H9 (cell line): Measurements from ENCODE around the gene TSPO2. TPM values are rescaled to one million over a fixed set of nuclear protein-coding genes. Genes with fewer than 3 reads are reported as not detected.

ENCODE experiments used
- DNase-seq: peaks from one replicate; pipeline ENCODE4 v3.0.0-alpha.2; 2017
- H2AFZ ChIP-seq: one replicate; pipeline ENCODE4 v1.6.1; 2013; ENCODE audit warnings: mild to moderate bottlenecking, low read length, control low read depth, moderate library complexity
- H2AK5ac ChIP-seq: 2 replicates; pipeline ENCODE4 v1.6.1; 2013; ENCODE audit warnings: low read length, control low read depth, mixed read lengths; ENCODE audit not compliant: insufficient read length
- H2BK120ac ChIP-seq: one replicate; pipeline ENCODE4 v1.6.1; 2013; ENCODE audit warnings: low read depth, mild to moderate bottlenecking, low read length, control low read depth, inconsistent platforms; ENCODE audit not compliant: poor library complexity, severe bottlenecking
- H2BK12ac ChIP-seq: 2 replicates; pipeline ENCODE4 v1.6.1; 2013; ENCODE audit warnings: low read length, control low read depth, mixed read lengths, low read depth; ENCODE audit not compliant: insufficient read length
- H2BK15ac ChIP-seq: 2 replicates; pipeline ENCODE4 v1.6.1; 2013; ENCODE audit warnings: low read depth, low read length, control low read depth
- H2BK20ac ChIP-seq: one replicate; pipeline ENCODE4 v1.6.1; 2013; ENCODE audit warnings: low read depth, mild to moderate bottlenecking, low read length, control low read depth, inconsistent platforms; ENCODE audit not compliant: poor library complexity, severe bottlenecking
- H2BK5ac ChIP-seq: 2 replicates; pipeline ENCODE4 v1.6.1; 2013; ENCODE audit warnings: low read length, control low read depth, mixed read lengths; ENCODE audit not compliant: insufficient read length
- H3K14ac ChIP-seq: 2 replicates; pipeline ENCODE4 v1.6.1; 2013; ENCODE audit warnings: low read length, control low read depth; ENCODE audit not compliant: insufficient read depth
- H3K18ac ChIP-seq: 2 replicates; pipeline ENCODE4 v1.6.1; 2013; ENCODE audit warnings: low read depth, mild to moderate bottlenecking, mixed read lengths, low read length, control low read depth; ENCODE audit not compliant: insufficient read length
- H3K23ac ChIP-seq: 2 replicates; pipeline ENCODE4 v1.6.1; 2013; ENCODE audit warnings: low read length, control low read depth, mixed read lengths, low read depth; ENCODE audit not compliant: insufficient read length
- H3K23me2 ChIP-seq: 2 replicates; pipeline ENCODE4 v1.6.1; 2013; ENCODE audit warnings: low read depth, mild to moderate bottlenecking, mixed read lengths, low read length, control low read depth; ENCODE audit not compliant: insufficient read length, poor library complexity, severe bottlenecking
- H3K27ac ChIP-seq: 2 replicates; pipeline ENCODE4 v1.5.1; 2013; ENCODE audit warnings: low read length, control low read depth, mixed read lengths, low read depth; ENCODE audit not compliant: insufficient read length
- H3K27me3 ChIP-seq: 2 replicates; pipeline ENCODE4 v1.6.1; 2013; ENCODE audit warnings: low read length, control low read depth, inconsistent platforms; ENCODE audit not compliant: insufficient read depth
- H3K4ac ChIP-seq: 2 replicates; pipeline ENCODE4 v1.6.1; 2013; ENCODE audit warnings: low read depth, mild to moderate bottlenecking, control low read depth, inconsistent platforms, low read length, moderate library complexity
- H3K4me1 ChIP-seq: 2 replicates; pipeline ENCODE4 v1.6.1; 2013; ENCODE audit warnings: low read length, control low read depth, inconsistent platforms; ENCODE audit not compliant: insufficient read depth
- H3K4me2 ChIP-seq: 2 replicates; pipeline ENCODE4 v1.6.1; 2013; ENCODE audit warnings: low read length, control low read depth, mixed read lengths; ENCODE audit not compliant: insufficient read length, insufficient read depth
- H3K56ac ChIP-seq: 2 replicates; pipeline ENCODE4 v1.6.1; 2013; ENCODE audit warnings: low read depth, mild to moderate bottlenecking, mixed read lengths, low read length, control low read depth; ENCODE audit not compliant: insufficient read length
- H3K79me1 ChIP-seq: 2 replicates; pipeline ENCODE4 v1.6.1; 2013; ENCODE audit warnings: low read depth, mild to moderate bottlenecking, moderate library complexity, low read length, control low read depth, inconsistent platforms; ENCODE audit not compliant: insufficient read depth, poor library complexity, severe bottlenecking
- H3K79me2 ChIP-seq: 2 replicates; pipeline ENCODE4 v1.6.1; 2013; ENCODE audit warnings: low read length, control low read depth, inconsistent platforms; ENCODE audit not compliant: insufficient read depth
- H3K9ac ChIP-seq: 2 replicates; pipeline ENCODE4 v1.6.1; 2013; ENCODE audit warnings: low read length, control low read depth, mixed read lengths; ENCODE audit not compliant: insufficient read length; ENCODE audit errors: extremely low read depth
- H3K9me3 ChIP-seq: one replicate; pipeline ENCODE4 v1.6.1; 2013; ENCODE audit warnings: low read depth, low read length, inconsistent platforms; ENCODE audit not compliant: control insufficient read depth
- H3T11ph ChIP-seq: one replicate; pipeline ENCODE4 v1.6.1; 2013; ENCODE audit warnings: mild to moderate bottlenecking, low read length, control low read depth, inconsistent platforms
- H4K20me1 ChIP-seq: one replicate; pipeline ENCODE4 v1.6.1; 2013; ENCODE audit not compliant: control insufficient read depth, insufficient read length, insufficient read depth
- H4K5ac ChIP-seq: 2 replicates; pipeline ENCODE4 v1.6.1; 2013; ENCODE audit warnings: low read depth, mild to moderate bottlenecking, mixed read lengths, low read length, control low read depth; ENCODE audit not compliant: insufficient read length
- H4K8ac ChIP-seq: replicated peaks from 2 replicates; pipeline ENCODE4 v1.6.1; 2013; ENCODE audit warnings: low read length, control low read depth, mixed read lengths, low read depth; ENCODE audit not compliant: insufficient read length
- H4K91ac ChIP-seq: 2 replicates; pipeline ENCODE4 v1.6.1; 2013; ENCODE audit warnings: low read depth, mild to moderate bottlenecking, moderate library complexity, mixed read lengths, low read length, control low read depth; ENCODE audit not compliant: insufficient read length
- H3K27ac Mint-ChIP-seq, 3 experiments: 2 replicates in 2 of 3; 3 replicates in 1 of 3; pipeline ENCODE4 v1.8.0; 2020 to 2021; ENCODE audit warnings: mixed read lengths in 3 of 3, mild to moderate bottlenecking in 1 of 3, moderate library complexity in 1 of 3
- H3K27me3 Mint-ChIP-seq: 2 replicates; pipeline ENCODE4 v1.8.0; 2021; ENCODE audit warnings: low read depth, mild to moderate bottlenecking, moderate library complexity, mixed read lengths
- H3K36me3 Mint-ChIP-seq, 3 experiments: 2 replicates in 2 of 3; 3 replicates in 1 of 3; pipeline ENCODE4 v1.8.0; 2020 to 2021; ENCODE audit warnings: low read depth in 3 of 3, mixed read lengths in 3 of 3; ENCODE audit not compliant: insufficient read depth in 1 of 3
- H3K4me1 Mint-ChIP-seq, 2 experiments: 2 replicates each; pipeline ENCODE4 v1.8.0; 2020; ENCODE audit warnings: mixed read lengths in 2 of 2
- H3K4me3 Mint-ChIP-seq, 2 experiments: 2 replicates in 1 of 2; 3 replicates in 1 of 2; pipeline ENCODE4 v1.8.0; 2020 to 2021; ENCODE audit warnings: mild to moderate bottlenecking in 2 of 2, mixed read lengths in 2 of 2, moderate library complexity in 1 of 2
- H3K9me3 Mint-ChIP-seq, 2 experiments: 2 replicates in 1 of 2; 3 replicates in 1 of 2; pipeline ENCODE4 v1.8.0; 2020; ENCODE audit warnings: mild to moderate bottlenecking in 2 of 2, mixed read lengths in 2 of 2, moderate library complexity in 1 of 2
- CTCF ChIP-seq: fragments of 200-600 bp; sonication (generic); conservative IDR thresholded peaks from 3 replicates; pipeline ENCODE4 v1.8.0; 2021; ENCODE audit warnings: antibody characterized with exemption, mild to moderate bottlenecking
- total RNA-seq: library from RNA; stranded (reverse); gene quantifications from 2 replicates; pipeline ENCODE4 v1.2.1, GENCODE V29; 2021

TSPO2 gene
- total RNA-seq, 1 experiment from 2014 or later = not detected

- no peaks in the 10 kb centered on the region for H3K4me1 ChIP-seq
- no peaks in the 10 kb centered on the region for H3K27me3 ChIP-seq
- H3K9me3 ChIP-seq = no peaks in the 10 kb centered on the region
- H4K20me1 ChIP-seq = peaks cover 2% of the 10 kb centered on the region
- no peak overlapping the region for H3K27ac ChIP-seq
- H3K4ac ChIP-seq = no peak overlapping the region
- no peak overlapping the region for H2AFZ ChIP-seq
- H2AK5ac ChIP-seq = no peak overlapping the region
- H3T11ph ChIP-seq = no peak overlapping the region
- H4K5ac ChIP-seq = no peak overlapping the region
- no peak overlapping the region for H4K8ac ChIP-seq
- H3K4me1 Mint-ChIP-seq = peaks cover 2 to 8% of the 10 kb centered on the region in 2 experiments; a peak in 2 of 4 replicates
- TF ChIP-seq CTCF = no peak
- no peaks in the 10 kb centered on the region for H3K27me3 Mint-ChIP-seq
- H3K4me2 ChIP-seq = no peak overlapping the region
- no peaks in the 10 kb centered on the region for H3K23me2 ChIP-seq
- H2BK120ac ChIP-seq = no peak overlapping the region
- H3K36me3 Mint-ChIP-seq = peaks cover 32 to 89% (median 82%) of the 10 kb centered on the region in 3 experiments; a peak in 6 of 7 replicates
- no peak for DNase-seq
- H3K23ac ChIP-seq = no peak overlapping the region
- no peak overlapping the region for H2BK5ac ChIP-seq
- no peak overlapping the region for H2BK12ac ChIP-seq
- H3K18ac ChIP-seq = no peak overlapping the region
- peaks cover 6% of the 10 kb centered on the region; the same call in 1 of the 2 replicates for H3K79me2 ChIP-seq
- H3K4me3 Mint-ChIP-seq = no peak overlapping the region
- no peak overlapping the region for H4K91ac ChIP-seq
- no peak overlapping the region for H3K14ac ChIP-seq
- no peaks in the 10 kb centered on the region for H3K9me3 Mint-ChIP-seq
- H3K27ac Mint-ChIP-seq = no peak overlapping the region
- no peak overlapping the region for H2BK20ac ChIP-seq
- no peak overlapping the region for H2BK15ac ChIP-seq
- H3K9ac ChIP-seq = no peak overlapping the region
- no peak overlapping the region for H3K56ac ChIP-seq
- H3K79me1 ChIP-seq = peaks cover 7% of the 10 kb centered on the region
Observed at GRCh38 chr6:41083072-41083471, 40.8 kb downstream of the TSPO2 start.
